ENCODE measurements around the gene RNF175.
"Not testable (repeated sequence)": the region's sequence is repeated elsewhere in the genome, so short reads cannot be mapped to it uniquely, and the experiment has no call there.

Gene RNF175

DNA sequence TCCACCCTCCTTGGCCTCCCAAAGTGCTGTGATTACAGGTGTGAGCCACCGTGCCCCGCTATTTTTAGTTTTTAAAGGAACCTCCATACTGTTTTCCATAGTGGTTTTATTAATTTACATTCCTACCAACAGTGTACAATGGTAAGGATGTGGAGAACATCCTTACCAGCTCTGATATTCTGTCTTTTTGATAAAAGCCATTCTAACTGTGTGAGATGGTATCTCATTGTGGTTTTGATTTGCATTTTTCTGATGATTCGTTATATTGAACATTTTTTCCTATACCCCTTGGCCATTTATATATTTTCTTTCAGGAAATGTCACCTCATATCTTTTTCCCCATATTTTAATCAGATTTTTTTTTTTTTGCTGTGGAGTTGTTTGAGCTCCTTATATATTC, 90.0 kb downstream of the RNF175 start:
- no peak for DNase-seq

GRCh38 chr4:153668647-153669046, 91.2 kb downstream of the RNF175 start:
- DNase-seq = no peak

GRCh38 chr4:153666505-153666904, 93.3 kb downstream of the RNF175 start:
- not testable (repeated sequence) for DNase-seq

DNA sequence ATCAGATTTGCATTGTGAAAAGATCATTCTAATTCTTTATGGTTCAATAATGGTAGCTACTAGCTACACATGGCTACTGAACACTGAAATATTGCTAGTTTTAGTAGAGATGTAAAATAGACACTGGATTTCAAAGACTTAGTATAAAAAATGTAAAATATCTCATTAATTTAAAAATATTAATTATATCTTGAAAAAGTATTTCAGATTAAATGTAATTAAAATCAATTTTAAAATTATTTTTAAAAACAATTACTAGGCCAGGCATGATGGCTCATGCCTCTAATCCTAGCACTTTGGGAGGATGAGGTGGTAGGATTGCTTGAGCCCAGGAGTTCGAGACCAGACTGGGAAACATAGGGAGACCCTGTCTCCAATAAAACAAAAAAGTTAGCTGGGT, 96.2 kb downstream of the RNF175 start:
- DNase-seq = no peak

DNA sequence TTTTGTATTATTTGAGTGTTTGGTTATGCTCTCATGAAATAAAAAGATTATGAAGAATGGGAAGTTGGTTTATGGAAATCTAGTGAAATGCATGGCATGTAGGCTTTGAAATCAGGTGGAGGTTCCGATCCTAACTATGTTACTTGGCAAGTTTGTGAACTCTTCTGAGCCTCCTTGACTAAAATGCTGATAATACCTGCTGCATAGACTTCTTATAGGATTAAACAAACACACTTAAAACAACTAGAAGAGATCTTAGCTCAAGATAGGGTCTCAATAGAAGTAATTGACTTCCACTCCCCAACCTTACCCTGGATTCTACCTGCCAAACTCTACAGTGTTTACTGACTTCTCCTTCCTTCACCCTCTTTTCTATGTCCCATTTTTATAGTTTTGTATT, 97.9 kb downstream of the RNF175 start:
- no peak for DNase-seq

GRCh38 chr4:153661215-153661822, 98.5 kb downstream of the RNF175 start:
- no peak for DNase-seq

All from NCI-H1417 treated with DMSO at 0.1 percent for 48 hours (cell line).